Central memory CD4-positive, alpha-beta T cell (primary cell): Measurements from ENCODE around the gene SATB2.
A peak's percentile ranks its signal among the peaks of the same experiment; 100 is the strongest.

Source experiments
- DNase-seq: peaks from one replicate; pipeline ENCODE4 v3.0.0; 2022
- total RNA-seq, 3 experiments: gene quantifications; one replicate each; lab custom pipeline; 2026; lab: John Stamatoyannopoulos, UW

Gene SATB2
- total RNA-seq = 0 to 0.18 (median 0.16) reads per million in 3 experiments

DNA sequence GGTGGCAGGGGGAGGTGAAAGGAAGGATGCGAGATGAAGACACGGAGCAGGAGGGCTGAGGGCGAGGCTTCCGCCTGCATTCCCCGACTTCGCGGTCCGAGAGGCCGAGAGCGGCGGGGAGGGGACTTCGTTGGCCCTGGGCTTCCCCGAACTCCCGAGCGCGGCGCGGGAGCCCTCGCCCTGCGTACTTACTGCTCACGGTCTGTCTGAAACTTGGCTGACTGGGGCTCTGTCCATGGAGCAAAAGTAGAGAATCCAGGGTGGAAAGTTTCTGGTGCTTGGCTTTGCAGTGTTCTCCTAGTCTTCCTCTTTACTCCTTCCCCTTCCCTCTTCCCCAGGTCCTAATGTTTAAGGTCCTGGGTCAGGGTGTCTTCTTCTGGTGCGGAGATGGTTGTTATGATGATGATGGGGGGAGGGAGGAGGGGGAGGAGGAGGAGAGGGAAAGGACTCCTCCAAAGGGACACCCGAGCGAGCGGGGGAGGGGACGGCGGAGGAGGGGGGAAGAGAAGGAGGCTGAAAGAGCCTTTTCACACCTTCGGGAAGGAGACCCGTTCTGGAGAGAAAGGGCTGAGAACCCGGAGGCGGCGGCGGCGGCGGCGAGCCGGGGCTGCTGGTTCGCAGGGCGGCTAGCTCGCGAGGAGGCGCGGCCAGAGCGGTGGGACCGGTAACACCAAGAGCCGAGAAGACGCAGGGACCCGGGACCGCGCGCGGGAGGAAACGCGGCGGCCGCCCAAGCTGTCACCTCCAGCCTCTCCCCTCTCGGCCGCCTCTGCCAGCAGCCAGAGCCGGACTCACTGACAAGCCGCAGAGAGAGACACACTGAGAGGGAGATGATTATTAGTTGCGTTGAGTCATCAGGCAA, at the start of gene SATB2:
Gene SATB2 (minus strand): TSS at position 793 of the 862 bp plus-strand sequence. CDS start 1,902 bp downstream, outside the sequence.
- DNase-seq = no peak

DNA sequence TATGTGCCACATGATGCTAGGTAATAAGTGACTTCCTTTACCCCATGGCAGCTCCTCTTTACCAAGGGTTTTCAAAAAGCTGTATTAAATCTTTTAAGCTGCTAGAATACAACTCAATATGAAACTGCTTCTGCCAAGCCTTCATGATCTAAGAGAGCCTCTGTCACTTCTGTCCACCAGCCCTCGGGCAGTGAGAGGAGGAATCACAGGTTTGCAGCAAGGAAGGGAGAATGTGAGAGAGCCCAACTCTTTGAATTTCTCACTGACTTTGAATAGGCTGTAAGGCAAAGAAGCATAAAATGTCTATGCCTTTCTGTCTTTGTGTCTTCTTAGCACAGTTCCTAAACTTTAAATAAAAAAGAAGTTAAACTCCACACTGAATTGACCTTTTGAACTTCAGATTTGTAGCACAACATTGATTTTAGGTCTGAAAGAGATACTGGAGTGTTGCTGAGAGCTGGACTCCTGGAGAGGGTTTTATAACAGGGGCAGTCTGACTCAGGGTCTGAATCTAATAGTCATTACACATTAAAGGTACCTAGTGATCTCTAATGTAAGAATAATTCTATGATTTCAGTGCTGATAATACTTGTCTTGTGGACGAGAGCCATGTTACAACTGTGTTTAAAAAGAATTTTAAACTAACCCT, 48.1 kb upstream of the SATB2 start:
- DNase-seq = no peak

DNA sequence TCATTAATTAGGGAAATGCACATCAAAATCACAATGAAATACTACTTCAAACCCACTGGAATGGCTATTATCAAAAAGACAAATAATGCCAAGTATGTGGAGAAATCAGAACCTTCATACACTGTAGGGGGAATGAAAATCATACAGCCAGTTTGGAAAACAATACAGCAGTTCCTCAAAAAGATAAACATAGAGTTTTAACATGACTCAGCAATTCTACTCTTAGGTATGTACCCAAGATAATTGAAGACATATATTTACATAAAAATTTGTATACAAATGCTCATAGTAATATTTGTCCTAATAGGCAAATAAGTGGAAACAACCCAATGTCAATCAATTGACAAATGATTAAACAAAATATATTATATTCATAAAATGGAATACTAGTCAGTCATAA, 45.4 kb upstream of the SATB2 start:
- no peak for DNase-seq

DNA sequence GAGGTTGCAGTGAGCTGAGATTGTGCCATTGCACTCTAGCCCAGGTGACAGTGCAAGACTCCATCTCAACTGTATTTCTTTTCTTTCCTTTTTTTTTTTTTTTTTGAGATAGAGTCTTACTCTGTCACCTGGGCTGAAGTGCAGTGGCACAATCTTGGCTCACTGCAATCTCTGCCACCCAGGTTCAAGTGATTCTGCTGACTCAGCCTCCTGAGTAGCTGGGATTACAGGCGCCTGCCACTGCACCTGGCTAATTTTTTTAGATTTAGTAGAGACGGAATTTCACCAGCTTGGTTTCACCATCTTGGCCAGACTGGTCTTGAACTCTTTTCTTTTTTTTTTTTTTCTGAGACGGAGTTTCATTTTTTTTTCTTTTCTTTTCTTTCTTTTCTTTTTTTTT, 41.3 kb upstream of the SATB2 start:
- no peak for DNase-seq

DNA sequence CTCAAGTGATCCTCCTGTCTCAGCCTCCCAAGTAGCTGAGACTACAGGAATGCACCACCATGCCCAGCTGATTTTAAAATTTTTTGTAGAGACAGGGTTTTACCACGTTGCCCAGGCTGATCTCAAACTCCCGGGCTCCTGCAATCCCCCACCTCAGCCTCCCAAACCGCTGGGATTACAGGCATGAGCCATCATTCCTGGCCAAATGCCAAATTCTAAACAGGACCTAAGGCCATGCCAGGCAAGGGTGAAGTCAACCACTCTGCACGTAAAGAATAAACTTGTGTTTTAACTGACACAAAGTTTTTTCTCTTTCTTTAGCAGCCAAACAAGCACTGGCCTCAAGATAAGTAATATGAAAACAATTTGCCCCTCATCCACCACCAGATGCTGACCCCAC, 37.4 kb upstream of the SATB2 start:
- no peak for DNase-seq

DNA sequence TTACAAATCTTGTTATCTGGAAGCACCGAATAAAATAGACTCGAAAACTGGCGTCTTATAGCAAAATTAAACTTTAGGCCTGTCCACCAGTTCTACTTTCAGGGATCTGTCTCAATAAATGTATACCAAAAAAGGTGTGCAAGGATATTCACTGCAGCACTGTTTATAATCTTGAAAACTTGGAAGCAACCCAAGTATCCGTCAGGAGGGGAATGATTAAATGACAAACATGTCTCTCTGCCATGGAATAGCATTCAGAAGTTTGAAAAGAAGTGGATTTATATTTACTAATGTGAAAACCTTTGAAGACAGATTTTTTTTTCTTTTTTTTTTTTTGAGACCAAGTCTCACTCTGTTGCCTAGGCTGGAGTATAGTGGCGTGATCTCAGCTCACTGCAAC, 32.3 kb upstream of the SATB2 start:
- no peak for DNase-seq

DNA sequence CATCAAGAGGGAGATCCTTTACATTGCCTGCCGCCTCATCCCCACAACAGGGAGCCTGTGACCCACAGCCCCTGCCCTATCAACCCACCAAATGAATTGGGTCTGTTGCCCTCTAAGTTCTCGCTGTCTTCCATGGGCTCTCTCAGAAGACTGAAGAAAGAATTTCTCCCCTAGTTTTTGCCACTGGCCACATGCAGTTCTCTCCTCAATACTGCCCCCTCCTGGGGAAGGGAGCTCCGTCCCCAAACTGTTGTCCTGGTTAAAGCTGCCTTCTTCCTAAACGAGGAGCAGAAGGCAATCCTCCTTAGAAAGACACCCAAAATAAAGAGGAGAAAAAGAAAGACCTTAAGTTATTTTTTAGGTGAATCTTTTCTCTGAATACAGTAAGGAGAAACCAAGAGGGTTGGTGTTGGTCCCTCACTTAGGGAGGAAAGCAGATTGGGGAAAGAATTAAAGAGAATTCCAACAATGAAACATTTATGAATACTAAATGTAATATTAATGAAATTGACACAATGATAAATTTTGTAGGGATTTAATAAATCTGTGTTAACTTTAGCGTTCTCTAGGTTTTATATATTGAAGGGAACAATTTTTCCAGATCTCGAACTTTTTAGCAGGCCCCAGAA, 31.1 kb upstream of the SATB2 start:
- peak; percentile 21 for DNase-seq

DNA sequence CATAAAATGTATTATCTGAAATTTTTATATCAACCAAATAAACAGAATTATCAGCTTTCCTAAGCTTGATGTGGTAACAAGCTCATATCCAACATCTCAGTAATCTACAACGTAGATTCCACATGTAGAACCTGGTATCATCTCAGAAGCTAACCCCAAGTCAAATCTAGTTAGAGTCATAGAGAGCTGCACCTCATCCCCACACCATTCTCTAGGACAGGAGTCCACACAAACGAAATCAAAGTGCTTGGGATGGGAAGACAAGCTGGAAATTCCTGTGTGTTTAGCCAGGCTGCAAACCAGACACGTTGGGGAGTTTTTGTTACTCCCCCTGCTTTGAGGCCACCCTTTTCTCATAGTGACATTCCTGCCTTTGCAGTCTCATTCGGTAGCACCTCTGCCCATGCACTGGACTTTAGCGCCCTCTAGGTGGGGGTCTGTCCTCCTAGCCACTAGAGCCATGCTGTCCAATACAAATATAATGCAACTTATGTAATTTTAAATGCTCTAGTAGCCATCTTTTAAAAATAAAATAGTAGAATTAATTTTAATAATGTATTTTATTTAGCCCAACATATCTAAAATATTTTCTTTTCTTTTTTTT, 28.1 kb upstream of the SATB2 start:
- no peak for DNase-seq

DNA sequence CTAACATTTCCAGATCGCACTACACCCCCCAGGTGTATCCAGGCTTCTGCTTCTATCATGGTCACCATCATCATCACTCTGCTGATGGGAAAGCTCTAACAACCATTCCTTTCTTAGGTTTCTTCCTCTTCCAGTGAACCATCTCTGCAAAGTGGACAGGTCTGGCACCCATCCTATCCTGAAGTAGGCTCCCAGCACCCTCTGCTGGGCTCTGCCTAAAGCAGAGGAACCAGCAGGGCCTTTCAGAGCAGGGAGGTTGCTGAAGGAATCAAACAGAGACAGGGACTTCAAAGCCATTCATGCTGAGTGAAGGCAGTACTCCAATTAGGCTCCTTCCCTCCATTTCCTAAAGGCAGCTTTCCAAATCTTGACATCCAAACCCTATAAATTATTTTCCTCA, 27.2 kb upstream of the SATB2 start:
- no peak for DNase-seq

DNA sequence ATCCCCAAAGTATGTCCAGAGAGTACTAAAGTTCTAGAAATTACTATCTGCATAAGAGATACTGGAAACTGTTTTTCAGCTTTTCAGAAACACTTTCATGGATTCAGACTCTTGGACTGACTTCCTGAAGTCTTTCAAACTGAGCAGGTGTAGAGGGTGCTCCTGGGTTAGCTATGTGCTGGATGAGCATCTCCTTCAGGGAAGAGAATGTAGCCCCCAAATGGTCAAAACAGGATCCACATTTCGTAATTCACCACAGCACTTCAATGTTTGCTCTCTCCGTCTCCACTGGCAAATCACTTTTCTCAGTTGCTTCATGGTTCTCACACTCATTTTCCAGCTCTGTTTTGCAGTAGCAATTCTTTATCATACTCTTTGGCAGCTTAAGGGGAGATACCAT, 23.2 kb upstream of the SATB2 start:
- no peak for DNase-seq

DNA sequence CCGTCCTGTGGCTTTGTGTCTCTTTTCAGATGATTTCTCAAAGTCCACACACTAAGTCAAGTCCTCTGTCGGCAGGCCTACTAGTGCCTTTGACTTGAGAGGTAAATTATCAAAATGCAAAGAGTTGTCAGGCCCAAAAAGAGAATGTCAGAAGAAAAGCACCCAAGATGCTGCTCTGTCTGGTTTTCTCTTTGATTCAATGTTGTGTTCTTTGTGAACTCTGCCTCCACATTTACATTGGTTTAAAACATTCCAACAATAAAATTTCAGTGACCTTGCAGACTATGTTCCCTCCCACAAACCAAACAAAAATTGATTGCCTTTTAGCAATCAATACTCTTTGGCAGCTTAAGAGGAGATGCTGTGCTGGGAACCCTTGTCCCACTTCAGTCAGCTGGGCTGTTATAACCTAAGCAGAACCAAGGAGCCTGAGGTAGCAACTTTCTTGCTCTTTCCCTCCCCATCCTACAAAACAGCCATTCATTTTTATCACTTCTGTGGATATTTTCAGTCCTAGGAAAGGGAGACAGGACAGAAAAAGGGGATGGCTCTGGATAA, 19.6 kb upstream of the SATB2 start:
- DNase-seq = no peak

DNA sequence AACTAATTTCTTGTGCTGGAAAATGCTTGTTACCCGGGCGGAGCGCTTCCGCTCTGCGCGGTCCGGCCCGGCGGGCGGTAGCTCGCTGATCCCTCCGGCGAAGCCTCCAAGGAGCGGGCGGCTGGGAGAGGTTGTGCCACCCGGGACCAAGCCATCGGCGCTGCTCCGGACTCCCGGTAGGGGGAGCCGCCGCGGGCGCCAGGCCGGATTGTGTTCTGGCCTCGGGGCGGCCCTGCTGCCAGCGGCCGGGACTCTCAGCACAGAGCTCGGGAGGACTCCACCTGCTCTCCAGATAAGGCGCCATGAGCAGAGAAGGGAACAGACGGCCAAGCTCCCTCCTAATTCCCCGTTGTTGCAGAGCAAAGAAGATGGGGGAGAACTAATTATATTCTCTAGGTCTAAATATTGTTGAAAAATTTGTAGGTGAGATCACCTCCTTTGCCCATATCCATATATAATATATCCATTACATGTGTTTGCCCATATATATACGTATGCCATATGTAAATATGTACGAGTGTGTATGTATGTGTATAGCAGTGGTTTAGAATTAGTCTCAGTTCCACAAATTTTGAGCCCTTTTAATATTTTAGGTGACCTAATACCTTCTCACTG, 13.8 kb upstream of the SATB2 start:
- DNase-seq = no peak

DNA sequence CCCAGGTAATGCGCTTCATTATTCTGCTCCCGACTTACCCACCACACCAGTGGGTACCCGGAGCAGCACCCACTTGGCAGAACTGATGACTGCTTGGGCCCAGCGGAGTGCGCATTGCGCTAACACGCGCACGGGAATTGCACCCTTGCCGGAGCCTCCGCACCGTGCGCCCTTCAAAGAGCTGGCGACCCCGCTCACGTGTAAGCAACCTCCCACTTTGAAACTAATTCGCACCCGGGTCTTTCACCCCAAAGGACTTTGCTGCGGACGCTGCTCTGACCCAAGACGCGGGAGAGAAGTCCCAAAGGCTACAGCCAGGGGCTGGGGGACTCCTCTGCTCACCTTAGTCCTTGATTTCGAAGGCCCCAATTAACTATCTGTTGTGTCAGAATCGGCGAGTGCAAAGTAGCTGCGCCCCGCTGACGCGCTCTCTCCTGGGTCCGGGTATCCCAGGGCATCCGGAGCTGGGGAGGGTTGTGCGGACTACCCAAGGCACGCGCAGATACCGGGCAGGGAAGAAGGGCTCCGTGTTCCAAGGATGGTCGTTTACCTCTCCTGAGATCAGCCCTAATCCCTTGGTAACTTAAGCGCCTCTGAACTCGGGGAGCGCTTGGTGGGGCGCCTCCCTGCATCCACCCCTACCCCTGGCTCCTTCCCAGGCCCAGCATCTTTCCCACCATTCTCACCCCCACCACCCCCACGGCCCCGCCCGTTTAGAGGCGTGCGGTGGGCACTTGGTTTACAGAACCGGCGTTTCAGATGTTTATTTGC, 13.1 kb upstream of the SATB2 start:
- no peak for DNase-seq

DNA sequence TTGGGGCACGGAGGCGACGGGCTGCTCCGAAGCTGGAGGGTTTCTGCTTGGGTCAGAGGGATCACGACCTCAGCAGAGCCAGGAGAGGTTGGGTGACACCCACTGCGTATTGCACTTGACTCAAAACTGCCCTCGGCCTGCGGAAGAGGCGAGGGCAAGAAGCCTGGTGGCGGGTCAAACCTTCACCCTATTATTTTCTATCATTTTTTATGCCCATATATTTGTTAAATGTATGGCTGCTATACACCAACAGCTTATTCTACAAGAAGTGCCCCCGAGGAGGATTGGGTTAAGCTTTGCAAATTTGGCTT, 12.6 kb upstream of the SATB2 start:
- DNase-seq = no peak

DNA sequence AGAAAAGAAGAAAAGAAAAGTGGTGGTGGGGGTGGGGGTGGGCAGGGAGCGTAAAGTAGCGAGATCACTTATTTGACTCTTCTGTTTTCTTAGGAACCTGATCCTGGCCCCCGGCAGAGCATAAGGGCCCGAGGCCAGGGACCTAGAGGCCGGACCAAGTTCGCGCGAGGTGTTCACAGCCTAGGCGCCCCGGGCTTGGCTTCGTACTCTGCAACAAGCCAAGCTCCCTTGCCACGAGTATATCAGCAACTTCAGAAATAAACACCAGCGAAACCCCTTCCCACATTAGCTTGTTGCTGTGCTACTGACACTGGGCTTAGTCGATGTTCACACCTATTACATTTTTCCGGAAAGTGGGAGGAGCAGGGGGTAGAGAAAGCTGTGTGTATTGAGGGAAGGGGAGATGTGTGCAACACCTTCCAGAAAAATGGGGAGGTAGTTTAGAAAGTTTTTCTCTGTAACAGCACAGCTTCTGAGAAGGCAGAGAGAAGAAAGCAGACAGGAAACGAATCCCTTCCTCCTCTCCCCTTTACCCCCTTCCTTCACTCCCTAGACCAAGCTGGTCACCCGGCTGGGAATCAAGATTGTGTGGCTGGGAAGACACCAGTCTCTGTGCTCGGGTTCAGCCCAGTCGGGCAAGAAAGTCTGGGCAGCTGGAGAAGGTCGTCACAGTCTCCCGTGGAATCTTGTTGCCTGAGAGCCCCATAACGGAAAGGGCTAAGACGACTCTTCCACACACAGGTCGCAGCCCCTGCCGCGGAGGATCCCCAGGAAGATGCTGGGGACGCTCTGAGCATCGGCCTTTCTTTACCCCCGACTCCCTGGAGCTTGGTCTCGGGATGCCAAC, 12.0 kb upstream of the SATB2 start:
- no peak for DNase-seq

DNA sequence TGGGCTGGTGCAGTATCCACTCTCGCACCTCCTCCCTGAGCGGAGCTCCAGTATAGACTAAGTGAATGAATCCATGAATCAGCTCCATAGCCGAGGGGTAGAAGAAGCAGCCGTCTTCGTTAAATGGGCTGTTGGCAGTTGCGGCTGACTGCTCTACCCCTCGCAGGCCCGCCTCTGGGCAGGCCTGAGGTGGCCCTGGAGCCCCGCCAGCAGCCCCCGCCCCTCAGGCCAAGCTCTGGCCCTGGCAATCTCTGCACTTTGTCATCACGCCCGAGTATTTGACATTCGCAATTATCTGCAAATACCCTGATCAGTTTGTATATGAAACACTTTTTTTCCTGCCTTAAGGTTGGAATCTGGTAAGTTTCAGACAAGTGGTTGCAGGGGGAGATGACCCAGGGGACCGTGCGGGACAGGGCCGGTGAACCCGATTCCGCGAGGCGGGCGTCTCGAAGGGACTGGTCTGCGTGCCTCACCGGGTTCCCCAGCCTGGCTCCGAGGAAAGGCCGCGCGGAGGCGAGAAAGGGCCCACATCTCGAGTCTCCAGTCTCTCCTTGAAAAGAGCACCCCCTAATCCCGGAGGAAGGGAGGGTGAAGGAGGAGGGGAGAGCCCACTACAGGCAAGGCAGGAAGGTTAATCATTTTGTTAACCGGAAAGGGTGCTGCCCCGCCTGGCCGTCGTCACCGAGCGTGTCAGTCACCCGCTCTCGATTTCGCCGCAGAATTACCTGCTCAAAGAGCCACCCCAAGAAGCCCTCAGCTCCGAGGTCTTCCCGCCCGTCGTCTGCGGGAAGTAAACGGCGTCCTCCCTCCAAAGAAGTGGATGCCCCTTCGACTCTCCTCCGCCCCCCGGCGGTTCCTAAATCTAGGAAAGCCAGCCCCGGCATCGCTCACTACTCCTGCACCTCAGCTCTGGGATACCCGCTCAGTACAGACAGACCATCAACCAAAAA, 11.1 kb upstream of the SATB2 start:
- DNase-seq = no peak

DNA sequence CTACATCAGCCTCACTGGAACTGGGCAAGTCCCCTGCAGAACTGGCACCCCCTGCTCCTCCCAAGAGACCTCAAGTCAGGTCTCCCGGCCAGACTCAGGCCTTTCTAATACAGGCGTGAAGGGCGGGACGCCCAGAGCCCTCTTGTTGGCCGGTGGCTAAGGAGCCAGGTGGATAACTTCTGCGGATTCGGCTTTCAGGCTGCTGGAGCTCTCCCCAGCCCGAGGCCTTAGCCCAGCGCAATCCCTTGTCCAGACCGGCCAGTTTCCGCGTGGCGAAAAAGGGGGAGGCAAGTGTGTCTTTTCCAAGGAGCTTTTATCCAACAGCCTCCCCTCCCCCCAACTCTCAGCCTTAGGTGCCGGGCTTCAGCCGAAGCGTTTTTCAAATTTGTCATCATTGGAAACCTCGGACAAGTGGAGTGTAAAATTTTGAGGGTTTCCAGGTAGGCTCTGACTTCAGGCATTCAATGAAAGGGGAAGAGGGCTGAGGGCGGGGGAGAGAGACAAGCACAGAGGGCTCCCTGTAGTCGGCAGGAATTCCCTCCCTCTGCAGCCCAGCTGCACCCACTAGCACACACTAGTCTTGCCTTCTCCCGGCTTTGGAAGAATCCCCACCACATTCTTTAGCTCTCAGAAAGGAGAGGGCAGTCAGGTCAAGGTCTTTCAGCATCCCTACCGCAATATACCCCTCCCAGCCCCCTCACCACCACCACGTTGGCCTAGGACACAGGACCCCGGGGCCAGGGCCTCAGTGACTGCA, 9.5 kb upstream of the SATB2 start:
- no peak for DNase-seq

DNA sequence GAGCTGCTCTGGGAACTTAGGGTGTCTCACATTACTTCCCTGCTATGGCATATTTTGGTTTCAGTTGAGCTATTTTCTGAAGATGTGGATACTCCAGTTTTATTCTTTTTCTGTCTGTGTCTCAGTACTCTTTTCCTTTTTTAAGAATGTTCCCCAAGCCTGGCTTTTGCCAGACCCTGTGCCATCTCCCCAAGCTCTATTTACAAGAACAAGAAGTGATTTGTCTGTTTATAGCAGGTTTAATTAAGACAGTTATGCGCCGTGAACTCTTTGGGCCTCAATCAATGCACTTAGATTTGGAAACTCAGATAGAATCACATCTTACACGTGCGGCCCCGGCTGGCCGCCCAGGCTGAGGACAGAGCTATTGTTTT, 8.9 kb upstream of the SATB2 start:
- no peak for DNase-seq
